Endodermal cell (in vitro differentiated cells): ENCODE data around the gene UNC13B. TPM values are rescaled to one million over a fixed set of nuclear protein-coding genes. Genes with fewer than 3 reads are reported as not detected.

Experiments used
- DNase-seq: peaks from one replicate; pipeline ENCODE4 v3.0.0-alpha.2; 2017
- H3K27ac ChIP-seq: 2 replicates; pipeline ENCODE4 v1.5.1; 2013; ENCODE audit warnings: mild to moderate bottlenecking, low read depth, low read length, moderate library complexity
- H3K27me3 ChIP-seq: 2 replicates; pipeline ENCODE4 v1.6.1; 2013; ENCODE audit warnings: mild to moderate bottlenecking, low read length, moderate library complexity; ENCODE audit not compliant: insufficient read depth, control insufficient read depth, poor library complexity, severe bottlenecking
- H3K36me3 ChIP-seq: 2 replicates; pipeline ENCODE4 v1.7.0; 2013; ENCODE audit warnings: mild to moderate bottlenecking, low read length, moderate library complexity; ENCODE audit not compliant: control insufficient read depth, insufficient read depth
- H3K4me1 ChIP-seq: one replicate; pipeline ENCODE4 v1.7.0; 2013; ENCODE audit warnings: low read length; ENCODE audit not compliant: control insufficient read depth, insufficient read depth
- H3K4me3 ChIP-seq: 2 replicates; pipeline ENCODE4 v1.5.1; 2013; ENCODE audit warnings: mild to moderate bottlenecking, low read length, moderate library complexity
- H3K9ac ChIP-seq: 2 replicates; pipeline ENCODE4 v1.6.1; 2013; ENCODE audit warnings: mild to moderate bottlenecking, low read length, moderate library complexity; ENCODE audit not compliant: poor library complexity, severe bottlenecking; ENCODE audit errors: extremely low read depth
- H3K9me3 ChIP-seq: 2 replicates; pipeline ENCODE4 v1.6.1; 2013; ENCODE audit warnings: mild to moderate bottlenecking, low read length, moderate library complexity; ENCODE audit not compliant: control insufficient read depth
- H3K27ac Mint-ChIP-seq: 2 replicates; pipeline ENCODE4 v1.8.0; 2020; ENCODE audit warnings: mixed read lengths
- H3K27me3 Mint-ChIP-seq: 2 replicates; pipeline ENCODE4 v1.8.0; 2021; ENCODE audit warnings: mild to moderate bottlenecking, mixed read lengths; ENCODE audit not compliant: insufficient read depth
- H3K36me3 Mint-ChIP-seq: 2 replicates; pipeline ENCODE4 v1.8.0; 2020; ENCODE audit warnings: low read depth, mixed read lengths
- H3K4me1 Mint-ChIP-seq: 2 replicates; pipeline ENCODE4 v1.8.0; 2020; ENCODE audit warnings: mixed read lengths
- H3K4me3 Mint-ChIP-seq: 2 replicates; pipeline ENCODE4 v1.8.0; 2020; ENCODE audit warnings: mild to moderate bottlenecking, moderate library complexity, mixed read lengths
- H3K9me3 Mint-ChIP-seq: 2 replicates; pipeline ENCODE4 v1.8.0; 2020; ENCODE audit warnings: mild to moderate bottlenecking, mixed read lengths
- CTCF ChIP-seq: fragments of 200-600 bp; sonication (generic); conservative IDR thresholded peaks from 2 replicates; pipeline ENCODE4 v1.5.0; 2021; ENCODE audit warnings: antibody characterized with exemption, mild to moderate bottlenecking
- WGBS, 2 experiments: methylation state at CpG; one replicate each; pipeline versions ENCODE4 v1.1.5 to v1.1.7; 2013; ENCODE audit warnings: missing lambda C conversion rate in 2 of 2, mixed read lengths in 1 of 2; ENCODE audit not compliant: insufficient coverage in 1 of 2, insufficient read length in 1 of 2; 5-methylcytosine and 5-hydroxymethylcytosine counted together
- total RNA-seq, 2 donors: library from RNA; stranded (reverse); fragmentation: NEBNext Ultra II Directional in 1 of 2; extraction: Animal tissue kit (Norgen Biotek cat#: 25700) in 1 of 2; gene quantifications; 2 replicates in 1 of 2; 3 replicates in 1 of 2; pipeline ENCODE4 v1.2.1, GENCODE V29; 2021

The UNC13B gene
- total RNA-seq, 2 donors from 2014 or later, result 53.9 to 57.2 TPM

GRCh38 chr9:35348109-35348508 is 186.3 kb downstream of the UNC13B start:
- H3K4me1 Mint-ChIP-seq, result peaks cover 2% of the 10 kb centered on the region
- no peak overlapping the region for H3K27ac ChIP-seq
- no peaks in the 10 kb centered on the region for H3K9me3 Mint-ChIP-seq
- H3K4me3 Mint-ChIP-seq, result no peak overlapping the region
- no peak overlapping the region for H3K27ac Mint-ChIP-seq
- 79 to 95% methylated on average over 2 to 5 of the region's 5 CpGs for whole genome bisulfite sequencing, 2 experiments
- no peak for DNase-seq
- H3K36me3 Mint-ChIP-seq, result peaks cover 3% of the 10 kb centered on the region
- no peak for TF ChIP-seq CTCF
- H3K4me1 ChIP-seq, result no peaks in the 10 kb centered on the region
- no peaks in the 10 kb centered on the region for H3K9me3 ChIP-seq
- no peaks in the 10 kb centered on the region for H3K27me3 Mint-ChIP-seq
- no peaks in the 10 kb centered on the region for H3K27me3 ChIP-seq
- no peaks in the 10 kb centered on the region for H3K36me3 ChIP-seq
- no peak overlapping the region for H3K9ac ChIP-seq
- H3K4me3 ChIP-seq, result no peak overlapping the region

- Mint-ChIP-seq H3K4me1 (peaks cover 12% of the 10 kb centered on the region), H3K4me3 (no peak overlapping the region), H3K36me3 (peaks cover 5% of the 10 kb centered on the region), H3K27ac (no peak overlapping the region), H3K27me3 (no peaks in the 10 kb centered on the region), H3K9me3 (no peaks in the 10 kb centered on the region)
- H3K4me3 ChIP-seq, result no peak overlapping the region
- no peak for TF ChIP-seq CTCF
- peaks cover 4% of the 10 kb centered on the region for H3K4me1 ChIP-seq
- H3K27ac ChIP-seq, result no peak overlapping the region
- H3K9me3 ChIP-seq, result no peaks in the 10 kb centered on the region
- no peak overlapping the region for H3K9ac ChIP-seq
- 92 to 94% methylated on average over 2 to 3 of the region's 3 CpGs for WGBS, 2 experiments
- DNase-seq, result no peak
- no peaks in the 10 kb centered on the region for H3K36me3 ChIP-seq
- no peaks in the 10 kb centered on the region for H3K27me3 ChIP-seq
These were observed 187.6 kb downstream of the UNC13B start for GRCh38 chr9:35349287-35349990.

- 90 to 100% methylated on average over 1 of the region's 1 CpG for WGBS, 2 experiments
- Mint-ChIP-seq H3K4me3 (no peak overlapping the region), H3K27me3 (no peaks in the 10 kb centered on the region), H3K36me3 (peaks cover 5% of the 10 kb centered on the region), H3K27ac (no peak overlapping the region), H3K9me3 (no peaks in the 10 kb centered on the region), H3K4me1 (peaks cover 12% of the 10 kb centered on the region)
- H3K9ac ChIP-seq, result no peak overlapping the region
- no peaks in the 10 kb centered on the region for H3K36me3 ChIP-seq
- no peak for TF ChIP-seq CTCF
- H3K27ac ChIP-seq, result no peak overlapping the region
- no peak for DNase-seq
- no peak overlapping the region for H3K4me3 ChIP-seq
- H3K9me3 ChIP-seq, result no peaks in the 10 kb centered on the region
- no peaks in the 10 kb centered on the region for H3K27me3 ChIP-seq
- peaks cover 4% of the 10 kb centered on the region for H3K4me1 ChIP-seq
These were observed 188.4 kb downstream of the UNC13B start for GRCh38 chr9:35350212-35350611.
